Uterus (tissue), 4 donors: Measurements from ENCODE around the gene IGF2R. TPM values are rescaled to one million over a fixed set of nuclear protein-coding genes. Genes with fewer than 3 reads are reported as not detected.

Experiments used
- DNase-seq, 2 donors: peaks; one replicate each; pipeline ENCODE4 v3.0.0-alpha.2; 2019 to 2020
- H3K27ac ChIP-seq, 2 donors: fragments of 200-600 bp; sonication (generic); 1 replicate in 1 of 2; 2 replicates in 1 of 2; pipeline ENCODE4 v1.5.1; 2016 to 2018
- H3K27me3 ChIP-seq, 2 donors: fragments of 200-600 bp; sonication (generic); one replicate each; pipeline ENCODE4 v1.5.1; 2018 to 2019; ENCODE audit warnings: control low read depth in 1 of 2
- H3K36me3 ChIP-seq, 2 donors: fragments of 200-600 bp; sonication (generic); one replicate each; pipeline ENCODE4 v1.5.1; 2019; ENCODE audit warnings: control low read depth in 1 of 2
- H3K4me1 ChIP-seq, 2 donors: fragments of 200-600 bp; sonication (generic); one replicate each; pipeline ENCODE4 v1.5.1; 2018 to 2019; ENCODE audit warnings: control low read depth in 1 of 2
- H3K4me3 ChIP-seq, 2 donors: fragments of 200-600 bp; sonication (generic); 1 replicate in 1 of 2; 2 replicates in 1 of 2; pipeline ENCODE4 v1.5.1; 2018 to 2019; ENCODE audit warnings: mild to moderate bottlenecking in 1 of 2
- H3K9me3 ChIP-seq, 2 donors: fragments of 200-600 bp; sonication (generic); one replicate each; pipeline ENCODE4 v1.5.1; 2019; ENCODE audit warnings: control low read depth in 1 of 2
- POLR2A ChIP-seq, 2 donors: fragments of 450-650 bp; IDR thresholded peaks; one replicate each; pipeline ENCODE4 v1.6.1; 2016; ENCODE audit warnings: antibody characterized with exemption in 2 of 2, mild to moderate bottlenecking in 1 of 2, moderate library complexity in 1 of 2
- intact Hi-C: fragments of 100-400 bp; cut with DNase I; formaldehyde crosslinking; loops from one replicate; pipeline ENCODE4 v1.15.1; 2023; ENCODE audit warnings: low total_unique reads
- total RNA-seq, 4 donors: library from RNA; depleted of rRNA in 3 of 4; stranded (reverse); fragments of >200 nt in 3 of 4; gene quantifications; one replicate each; pipeline versions ENCODE4 v1.1.0 to v1.2.4, GENCODE V29; 2014 to 2023
- TF ChIP-seq, protein P1 (sequence below), 4 experiments: fragments of 200-600 bp in 2 of 4; fragments of 450-650 bp in 2 of 4; sonication (generic) in 2 of 4; IDR thresholded peaks; one replicate each; pipeline ENCODE4 v1.5.1; 2016 to 2019; ENCODE audit warnings: antibody characterized with exemption in 4 of 4, mild to moderate bottlenecking in 2 of 4, moderate library complexity in 1 of 4
- donor health status: DM: yes; HTN: yes; CAD: no.

Gene IGF2R
- total RNA-seq, 4 donors from 2014 or later = 36.5 to 91.7 (median 61.7) TPM

DNA sequence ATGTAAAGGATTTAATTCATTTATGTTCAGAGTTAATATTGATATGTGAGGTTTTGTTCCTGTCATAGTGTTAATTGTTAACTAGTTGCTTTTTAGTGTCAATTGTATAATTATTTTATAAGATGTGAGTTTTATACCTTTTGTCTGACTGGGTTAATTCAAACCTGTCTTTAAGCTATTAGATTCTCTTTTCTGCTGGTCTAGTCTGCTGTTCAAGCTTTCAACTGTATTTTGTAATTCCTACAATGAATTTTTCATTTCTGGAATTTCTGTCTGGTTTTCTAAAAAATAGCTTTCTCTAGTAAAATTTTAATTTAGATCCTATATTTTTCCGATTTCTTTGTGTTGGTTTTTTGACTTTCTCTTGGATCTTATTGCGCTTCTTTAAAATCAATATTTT is 26.5 kb downstream of the IGF2R start:
- TF ChIP-seq POLR2A (IDR thresholded peaks at IDR 0.05) = no peak
- TF ChIP-seq, protein P1, sequence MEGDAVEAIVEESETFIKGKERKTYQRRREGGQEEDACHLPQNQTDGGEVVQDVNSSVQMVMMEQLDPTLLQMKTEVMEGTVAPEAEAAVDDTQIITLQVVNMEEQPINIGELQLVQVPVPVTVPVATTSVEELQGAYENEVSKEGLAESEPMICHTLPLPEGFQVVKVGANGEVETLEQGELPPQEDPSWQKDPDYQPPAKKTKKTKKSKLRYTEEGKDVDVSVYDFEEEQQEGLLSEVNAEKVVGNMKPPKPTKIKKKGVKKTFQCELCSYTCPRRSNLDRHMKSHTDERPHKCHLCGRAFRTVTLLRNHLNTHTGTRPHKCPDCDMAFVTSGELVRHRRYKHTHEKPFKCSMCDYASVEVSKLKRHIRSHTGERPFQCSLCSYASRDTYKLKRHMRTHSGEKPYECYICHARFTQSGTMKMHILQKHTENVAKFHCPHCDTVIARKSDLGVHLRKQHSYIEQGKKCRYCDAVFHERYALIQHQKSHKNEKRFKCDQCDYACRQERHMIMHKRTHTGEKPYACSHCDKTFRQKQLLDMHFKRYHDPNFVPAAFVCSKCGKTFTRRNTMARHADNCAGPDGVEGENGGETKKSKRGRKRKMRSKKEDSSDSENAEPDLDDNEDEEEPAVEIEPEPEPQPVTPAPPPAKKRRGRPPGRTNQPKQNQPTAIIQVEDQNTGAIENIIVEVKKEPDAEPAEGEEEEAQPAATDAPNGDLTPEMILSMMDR (IDR thresholded peaks at IDR 0.05) = no peak
- intact Hi-C loops = no loop called here
- no peak overlapping the region for H3K27ac ChIP-seq

DNA sequence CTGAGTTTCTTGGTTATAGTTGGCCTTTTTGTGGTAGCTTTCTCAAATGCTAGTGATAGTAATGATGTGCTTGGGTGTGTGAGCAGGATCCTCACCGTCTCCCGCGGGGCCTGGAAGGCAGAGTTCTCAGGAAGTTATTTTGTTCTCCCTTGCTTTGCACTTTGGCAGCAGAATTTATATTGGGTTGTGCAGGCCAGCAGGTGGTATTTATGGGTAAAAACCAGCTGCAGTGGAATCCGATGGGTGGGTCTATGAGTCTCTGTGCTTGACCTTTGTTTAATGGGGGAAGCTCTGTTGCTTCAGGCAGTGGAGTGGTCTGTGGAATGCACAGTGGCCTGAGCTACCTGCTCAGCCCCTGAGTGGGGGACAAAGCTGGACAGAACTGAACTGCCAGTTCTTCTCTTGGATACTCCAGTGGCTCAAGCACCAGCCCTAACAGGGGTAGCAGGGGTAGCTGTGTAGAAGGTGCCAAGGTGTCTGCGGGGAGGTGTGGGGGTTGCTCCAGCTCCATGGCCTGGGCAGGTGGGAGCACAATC is 27.3 kb downstream of the IGF2R start:
- DNase-seq = no peak
- Histone ChIP-seq H3K4me1 (no peaks in the 10 kb centered on the region), H3K36me3 (no peaks in the 10 kb centered on the region), H3K4me3 (no peak overlapping the region), H3K27ac (no peak overlapping the region), H3K27me3 (no peaks in the 10 kb centered on the region), H3K9me3 (peaks cover 0 to 10% of the 10 kb centered on the region in 2 donors)
- TF ChIP-seq, protein P1 (IDR thresholded peaks at IDR 0.05) = no peak
- TF ChIP-seq POLR2A (IDR thresholded peaks at IDR 0.05) = no peak
- intact Hi-C loops = no loop called here

More for the DNA sequence above, 26.5 kb downstream of the IGF2R start:
- no peak for DNase-seq
- Histone ChIP-seq H3K36me3 (no peaks in the 10 kb centered on the region), H3K4me3 (no peak overlapping the region), H3K4me1 (no peaks in the 10 kb centered on the region), H3K27me3 (no peaks in the 10 kb centered on the region), H3K9me3 (peaks cover 0 to 10% of the 10 kb centered on the region in 2 donors)

DNA sequence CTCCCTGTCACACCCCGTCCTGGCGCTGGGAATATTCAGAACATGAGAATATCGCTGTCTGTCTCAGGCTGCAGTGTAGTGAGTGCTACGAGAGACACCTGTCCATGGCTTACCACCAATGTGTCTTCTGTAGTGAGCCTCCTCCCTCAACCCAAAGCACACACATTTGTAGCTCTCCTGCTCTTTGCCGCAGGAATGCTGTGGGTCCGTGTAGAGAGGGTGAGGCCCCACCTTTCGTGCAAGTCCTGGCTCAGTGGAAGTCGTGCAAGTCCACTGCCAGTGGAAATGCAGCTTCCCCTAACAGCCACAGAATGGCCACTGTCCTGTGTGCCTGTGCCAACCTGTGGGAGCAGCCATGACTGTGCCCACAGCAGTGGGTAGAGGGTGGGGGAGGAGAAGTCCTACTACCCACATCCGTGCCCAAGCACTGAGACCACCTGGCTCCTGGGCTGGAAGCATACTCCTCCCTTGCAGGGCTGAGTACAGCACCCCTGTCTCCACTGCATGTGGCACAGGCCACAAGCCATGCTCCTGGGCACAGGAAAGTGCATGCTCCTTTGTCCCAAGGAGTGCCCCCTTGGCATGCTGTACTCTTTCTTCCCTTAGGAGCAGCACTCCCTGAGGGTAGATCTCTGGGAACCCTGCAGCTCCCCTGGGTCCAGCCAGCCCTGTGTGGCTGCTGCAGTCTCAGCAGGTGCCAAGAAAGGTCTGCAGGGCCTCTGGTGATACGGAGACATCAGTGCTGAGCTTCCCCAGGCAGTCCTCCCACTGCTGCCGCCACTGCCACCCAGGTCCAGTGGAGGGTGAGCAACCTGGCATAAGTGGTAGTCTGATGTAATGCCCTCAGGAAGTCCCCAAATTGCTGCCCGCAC is 28.0 kb downstream of the IGF2R start:
- Histone ChIP-seq H3K4me1 (no peaks in the 10 kb centered on the region), H3K9me3 (peaks cover 0 to 10% of the 10 kb centered on the region in 2 donors), H3K36me3 (no peaks in the 10 kb centered on the region), H3K27me3 (no peaks in the 10 kb centered on the region), H3K27ac (no peak overlapping the region), H3K4me3 (no peak overlapping the region)
- DNase-seq = no peak
- TF ChIP-seq, protein P1 (IDR thresholded peaks at IDR 0.05) = no peak
- intact Hi-C loops = no loop called here

DNA sequence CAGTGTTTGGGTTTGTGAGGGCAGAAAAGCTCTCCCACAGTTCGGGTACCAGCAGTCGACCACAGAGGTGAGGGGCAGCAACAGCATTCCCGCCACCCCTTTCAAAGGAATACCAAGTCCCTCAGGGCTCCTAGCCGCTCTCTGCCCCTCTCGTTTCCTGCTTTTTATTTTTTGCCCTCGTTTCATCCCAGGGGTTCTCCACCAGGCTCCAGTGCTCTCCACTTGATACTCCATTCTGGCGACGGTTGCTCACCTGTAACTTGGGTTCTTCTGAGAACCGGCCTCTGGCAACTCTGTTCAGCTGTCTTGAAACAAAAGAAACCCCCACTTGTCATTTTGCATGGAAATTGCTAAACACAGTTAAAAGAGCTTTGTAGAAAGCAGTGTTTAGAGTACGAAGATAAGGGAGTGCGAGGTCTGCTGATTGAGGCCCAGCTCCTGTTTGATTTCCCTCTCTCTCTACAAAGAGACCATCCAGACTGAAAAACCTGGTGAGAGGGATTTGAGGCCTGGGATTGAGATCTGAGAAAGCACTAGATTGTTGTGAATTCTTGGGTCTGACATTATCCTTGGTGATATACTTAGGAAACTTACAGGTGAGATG is 28.7 kb downstream of the IGF2R start:
- intact Hi-C loops = no loop called here
- Histone ChIP-seq H3K9me3 (peaks cover 0 to 10% of the 10 kb centered on the region in 2 donors), H3K36me3 (no peaks in the 10 kb centered on the region), H3K27me3 (no peaks in the 10 kb centered on the region), H3K4me3 (no peak overlapping the region), H3K4me1 (no peaks in the 10 kb centered on the region), H3K27ac (no peak overlapping the region)
- TF ChIP-seq, protein P1 (IDR thresholded peaks at IDR 0.05) = no peak
- TF ChIP-seq POLR2A (IDR thresholded peaks at IDR 0.05) = no peak
- no peak for DNase-seq

DNA sequence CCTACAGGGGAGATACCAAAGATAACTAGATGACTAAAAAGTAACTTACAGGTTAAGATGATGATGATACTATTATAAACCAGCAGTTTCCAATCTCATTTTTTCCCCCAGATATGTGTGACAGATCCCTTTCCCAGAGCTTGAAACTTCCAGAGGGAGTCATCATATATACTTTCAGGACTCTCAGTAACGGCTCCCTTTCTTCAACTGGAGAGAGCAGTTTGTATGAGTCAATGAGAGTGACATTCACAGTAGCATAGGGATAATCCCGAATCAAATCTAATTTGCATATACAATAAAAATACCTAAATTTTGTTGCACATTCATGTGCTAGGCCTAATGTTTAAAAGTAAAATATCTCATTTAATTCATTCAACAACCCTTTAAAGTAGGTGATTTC is 29.7 kb downstream of the IGF2R start:
- intact Hi-C loops = no loop called here
- TF ChIP-seq, protein P1 (IDR thresholded peaks at IDR 0.05) = no peak
- TF ChIP-seq POLR2A (IDR thresholded peaks at IDR 0.05) = no peak
- no peaks in the 10 kb centered on the region for H3K36me3 ChIP-seq
- H3K27ac ChIP-seq = no peak overlapping the region
- no peaks in the 10 kb centered on the region for H3K4me1 ChIP-seq
- H3K9me3 ChIP-seq = peaks cover 0 to 10% of the 10 kb centered on the region in 2 donors
- H3K4me3 ChIP-seq = no peak overlapping the region
- no peaks in the 10 kb centered on the region for H3K27me3 ChIP-seq
- no peak for DNase-seq
